Ishikawa (cell line): ENCODE measurements around the gene DRICH1.
A peak's percentile ranks its signal among the peaks of the same experiment; 100 is the strongest.

Experiments
- CEBPB ChIP-seq: IDR thresholded peaks from 2 replicates; pipeline ENCODE4 v1.6.1; 2012
- CREB1 ChIP-seq: IDR thresholded peaks from 2 replicates; pipeline ENCODE4 v1.6.1; 2012; ENCODE audit warnings: low read depth
- EGR1 ChIP-seq: IDR thresholded peaks from 2 replicates; pipeline ENCODE4 v1.6.1; 2012
- EP300 ChIP-seq: IDR thresholded peaks from 2 replicates; pipeline ENCODE4 v1.6.1; 2012; ENCODE audit warnings: borderline replicate concordance
- FOXM1 ChIP-seq: IDR thresholded peaks from 2 replicates; pipeline ENCODE4 v1.6.1; 2012; ENCODE audit warnings: low read depth, borderline replicate concordance
- NFIC ChIP-seq: IDR thresholded peaks from 2 replicates; pipeline ENCODE4 v1.6.1; 2012
- RAD21 ChIP-seq: IDR thresholded peaks from 2 replicates; pipeline ENCODE4 v1.6.1; 2012; ENCODE audit warnings: low read depth
- TAF1 ChIP-seq: IDR thresholded peaks from 2 replicates; pipeline ENCODE4 v1.6.1; 2012; ENCODE audit warnings: low read depth, mild to moderate bottlenecking
- TCF12 ChIP-seq: IDR thresholded peaks from 2 replicates; pipeline ENCODE4 v1.6.1; 2012; ENCODE audit warnings: low read depth
- TEAD4 ChIP-seq: IDR thresholded peaks from 2 replicates; pipeline ENCODE4 v1.6.1; 2012
- YY1 ChIP-seq: IDR thresholded peaks from 2 replicates; pipeline ENCODE4 v1.6.1; 2012; ENCODE audit warnings: low read depth
- ZBTB7A ChIP-seq: IDR thresholded peaks from 2 replicates; pipeline ENCODE4 v1.6.1; 2012; ENCODE audit warnings: low read depth
- TF ChIP-seq, protein P1 (sequence below): IDR thresholded peaks from 2 replicates; pipeline ENCODE4 v1.6.1; 2012
- TF ChIP-seq, protein P2 (sequence below): IDR thresholded peaks from 2 replicates; pipeline ENCODE4 v1.6.1; 2012; ENCODE audit warnings: low read depth, mild to moderate bottlenecking
- TF ChIP-seq, protein P3 (sequence below): IDR thresholded peaks from 2 replicates; pipeline ENCODE4 v1.6.1; 2012

The DRICH1 gene

DNA sequence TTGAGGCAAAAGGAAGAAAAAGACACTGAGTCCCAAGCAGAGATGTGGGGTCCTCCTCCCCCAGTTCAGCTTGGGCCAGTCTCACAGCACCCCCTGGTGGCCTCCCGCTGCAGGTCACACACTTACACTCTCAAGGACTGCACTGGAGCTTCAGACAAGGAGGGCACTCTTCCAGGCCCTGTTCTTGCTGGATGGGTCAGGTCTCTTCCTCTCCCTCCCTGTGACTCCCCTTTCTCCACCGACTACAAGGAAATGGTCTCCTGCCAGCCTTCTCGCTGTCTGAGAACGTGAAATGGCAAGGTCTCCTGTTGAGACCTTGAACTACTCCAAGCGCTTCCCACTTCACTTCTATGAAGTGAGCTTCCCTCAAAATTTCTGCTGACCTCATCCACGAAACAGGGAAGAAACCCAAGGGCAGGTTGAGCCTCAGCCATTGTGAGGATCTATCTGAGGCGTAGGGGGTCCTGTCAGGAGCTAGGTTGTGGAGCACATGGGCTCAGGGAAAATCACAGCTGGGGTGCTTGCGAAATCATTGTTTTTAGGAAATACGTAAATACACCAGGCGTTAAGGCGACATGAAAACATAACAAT lies 40.8 kb downstream of the DRICH1 start:
- peak; percentile 40; the same call in 1 of the 2 replicates for TF ChIP-seq CEBPB
- TF ChIP-seq, protein P1, sequence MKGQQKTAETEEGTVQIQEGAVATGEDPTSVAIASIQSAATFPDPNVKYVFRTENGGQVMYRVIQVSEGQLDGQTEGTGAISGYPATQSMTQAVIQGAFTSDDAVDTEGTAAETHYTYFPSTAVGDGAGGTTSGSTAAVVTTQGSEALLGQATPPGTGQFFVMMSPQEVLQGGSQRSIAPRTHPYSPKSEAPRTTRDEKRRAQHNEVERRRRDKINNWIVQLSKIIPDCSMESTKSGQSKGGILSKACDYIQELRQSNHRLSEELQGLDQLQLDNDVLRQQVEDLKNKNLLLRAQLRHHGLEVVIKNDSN = no peak
- TF ChIP-seq YY1 = no peak
- no peak for TF ChIP-seq CREB1
- no peak for TF ChIP-seq ZBTB7A
- TF ChIP-seq, protein P2, sequence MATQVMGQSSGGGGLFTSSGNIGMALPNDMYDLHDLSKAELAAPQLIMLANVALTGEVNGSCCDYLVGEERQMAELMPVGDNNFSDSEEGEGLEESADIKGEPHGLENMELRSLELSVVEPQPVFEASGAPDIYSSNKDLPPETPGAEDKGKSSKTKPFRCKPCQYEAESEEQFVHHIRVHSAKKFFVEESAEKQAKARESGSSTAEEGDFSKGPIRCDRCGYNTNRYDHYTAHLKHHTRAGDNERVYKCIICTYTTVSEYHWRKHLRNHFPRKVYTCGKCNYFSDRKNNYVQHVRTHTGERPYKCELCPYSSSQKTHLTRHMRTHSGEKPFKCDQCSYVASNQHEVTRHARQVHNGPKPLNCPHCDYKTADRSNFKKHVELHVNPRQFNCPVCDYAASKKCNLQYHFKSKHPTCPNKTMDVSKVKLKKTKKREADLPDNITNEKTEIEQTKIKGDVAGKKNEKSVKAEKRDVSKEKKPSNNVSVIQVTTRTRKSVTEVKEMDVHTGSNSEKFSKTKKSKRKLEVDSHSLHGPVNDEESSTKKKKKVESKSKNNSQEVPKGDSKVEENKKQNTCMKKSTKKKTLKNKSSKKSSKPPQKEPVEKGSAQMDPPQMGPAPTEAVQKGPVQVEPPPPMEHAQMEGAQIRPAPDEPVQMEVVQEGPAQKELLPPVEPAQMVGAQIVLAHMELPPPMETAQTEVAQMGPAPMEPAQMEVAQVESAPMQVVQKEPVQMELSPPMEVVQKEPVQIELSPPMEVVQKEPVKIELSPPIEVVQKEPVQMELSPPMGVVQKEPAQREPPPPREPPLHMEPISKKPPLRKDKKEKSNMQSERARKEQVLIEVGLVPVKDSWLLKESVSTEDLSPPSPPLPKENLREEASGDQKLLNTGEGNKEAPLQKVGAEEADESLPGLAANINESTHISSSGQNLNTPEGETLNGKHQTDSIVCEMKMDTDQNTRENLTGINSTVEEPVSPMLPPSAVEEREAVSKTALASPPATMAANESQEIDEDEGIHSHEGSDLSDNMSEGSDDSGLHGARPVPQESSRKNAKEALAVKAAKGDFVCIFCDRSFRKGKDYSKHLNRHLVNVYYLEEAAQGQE = no peak
- TF ChIP-seq TEAD4 = no peak
- no peak for TF ChIP-seq EGR1
- TF ChIP-seq NFIC = no peak
- peak; percentile 91 for TF ChIP-seq RAD21

DNA sequence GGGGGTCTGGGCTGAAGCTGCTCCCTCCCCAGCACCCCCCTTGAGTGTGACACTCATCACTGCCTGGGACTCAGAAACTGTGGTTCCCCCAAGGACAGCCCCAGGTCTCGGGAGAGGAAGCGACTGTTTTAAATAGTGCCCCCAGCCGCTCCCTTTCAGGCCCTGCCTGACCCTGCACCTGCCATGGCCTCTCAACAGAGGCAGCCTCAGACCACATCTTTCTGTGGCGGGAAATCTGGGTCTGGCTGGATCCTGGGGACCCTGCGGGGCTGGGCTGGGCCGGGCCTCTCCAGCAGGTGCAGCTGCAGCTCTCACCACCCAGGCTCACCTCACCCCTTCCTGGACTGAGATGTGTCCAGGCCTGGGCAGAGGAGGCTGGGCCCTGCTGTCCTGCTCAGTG lies 48.3 kb downstream of the DRICH1 start:
- no peak for TF ChIP-seq EGR1
- no peak for TF ChIP-seq NFIC
- no peak for TF ChIP-seq ZBTB7A
- TF ChIP-seq, protein P2 = no peak
- TF ChIP-seq CREB1 = no peak
- TF ChIP-seq EP300 = no peak
- no peak for TF ChIP-seq RAD21

DNA sequence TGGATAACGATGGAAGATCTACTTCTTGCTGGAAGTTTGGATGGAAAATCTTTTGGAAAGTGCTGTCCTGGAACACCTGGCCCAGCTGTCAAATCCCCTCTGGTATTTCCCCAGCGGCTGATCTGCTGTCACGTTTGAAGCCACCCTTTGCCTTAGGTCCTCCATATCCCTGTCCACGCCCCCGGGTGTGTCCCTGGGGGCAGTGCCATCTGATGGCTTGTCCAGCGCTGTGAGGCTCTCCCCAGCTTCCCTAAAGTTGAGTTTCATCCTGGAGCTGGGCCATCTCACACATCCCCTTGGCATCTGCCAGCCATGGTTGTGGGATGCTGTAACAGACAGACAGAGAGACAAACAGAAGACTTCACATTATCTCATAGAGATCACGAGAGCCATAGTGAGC lies 49.0 kb downstream of the DRICH1 start:
- TF ChIP-seq, protein P1 = no peak
- TF ChIP-seq TAF1 (no peak), CREB1 (no peak), NFIC (no peak), EGR1 (no peak), FOXM1 (no peak), RAD21 (no peak), EP300 (no peak), CEBPB (no peak), TEAD4 (no peak), YY1 (no peak), TCF12 (no peak), ZBTB7A (no peak)
- TF ChIP-seq, protein P3, sequence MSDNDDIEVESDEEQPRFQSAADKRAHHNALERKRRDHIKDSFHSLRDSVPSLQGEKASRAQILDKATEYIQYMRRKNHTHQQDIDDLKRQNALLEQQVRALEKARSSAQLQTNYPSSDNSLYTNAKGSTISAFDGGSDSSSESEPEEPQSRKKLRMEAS = no peak
- TF ChIP-seq, protein P2 = no peak

DNA sequence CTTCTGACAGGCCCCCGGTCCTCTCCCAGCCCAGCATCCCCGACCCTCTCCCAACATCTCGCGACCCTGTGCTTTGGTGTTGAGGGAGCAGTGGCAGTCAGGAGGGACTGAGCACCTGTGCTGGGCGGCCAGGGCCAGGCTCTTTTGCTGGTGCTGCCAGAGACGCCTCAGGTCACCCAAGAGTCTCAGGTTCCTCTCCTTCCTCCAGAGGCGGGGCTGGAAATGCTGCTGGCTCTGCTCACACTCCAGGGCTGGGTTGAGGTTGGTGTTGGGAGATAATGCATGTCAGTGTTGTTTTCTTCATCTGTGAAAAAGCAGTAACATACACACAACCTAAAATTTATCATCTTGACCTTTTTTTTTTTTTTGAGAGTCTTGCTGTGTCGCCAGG lies 50.9 kb downstream of the DRICH1 start:
- TF ChIP-seq TAF1 (no peak), CREB1 (no peak), FOXM1 (no peak), NFIC (no peak)
- TF ChIP-seq, protein P3 = no peak

DNA sequence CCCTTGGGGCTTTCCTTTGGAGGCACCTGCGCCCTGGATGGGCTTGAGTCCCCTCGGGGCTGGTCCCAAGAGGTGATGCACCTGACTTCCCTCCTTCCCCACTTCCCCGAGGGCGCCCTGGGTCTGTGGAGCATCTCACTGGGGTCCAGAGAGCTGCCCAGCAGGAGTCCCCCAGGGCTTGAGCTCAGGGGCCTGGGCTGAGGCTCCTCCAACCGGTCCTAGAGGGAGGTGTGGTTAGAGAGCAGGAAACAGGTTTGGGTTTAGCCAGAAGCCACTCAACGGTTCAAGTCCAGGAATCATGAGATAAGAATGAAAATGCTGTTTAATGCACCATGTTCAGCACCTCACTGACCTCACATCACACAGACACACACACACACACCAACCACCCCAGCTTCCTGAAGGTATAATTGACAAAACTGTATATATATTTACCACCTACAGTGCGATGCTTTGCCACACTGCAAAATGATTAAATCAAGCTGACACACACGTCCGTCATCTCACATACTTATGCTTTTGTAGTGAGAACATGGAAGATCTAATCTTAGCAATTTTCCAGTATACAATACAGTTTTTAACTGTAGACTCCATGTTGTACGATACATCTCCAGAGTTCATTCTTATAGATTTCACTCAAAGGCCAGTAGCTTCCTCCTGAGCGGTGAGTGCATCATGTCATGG lies 51.4 kb downstream of the DRICH1 start:
- TF ChIP-seq, protein P2 = no peak
- no peak for TF ChIP-seq EP300
- TF ChIP-seq CREB1 = no peak
- no peak for TF ChIP-seq YY1
- TF ChIP-seq TCF12 = no peak
- TF ChIP-seq EGR1 = no peak
